Measurements from ENCODE around the gene TSFM. TPM values are rescaled to one million over a fixed set of nuclear protein-coding genes. Genes with fewer than 3 reads are reported as not detected.

TSFM gene
- total and polyA plus RNA-seq, 2 of the 4 experiments (the other 2 are of a cell fraction), result 11.5 to 14.0 TPM

DNA sequence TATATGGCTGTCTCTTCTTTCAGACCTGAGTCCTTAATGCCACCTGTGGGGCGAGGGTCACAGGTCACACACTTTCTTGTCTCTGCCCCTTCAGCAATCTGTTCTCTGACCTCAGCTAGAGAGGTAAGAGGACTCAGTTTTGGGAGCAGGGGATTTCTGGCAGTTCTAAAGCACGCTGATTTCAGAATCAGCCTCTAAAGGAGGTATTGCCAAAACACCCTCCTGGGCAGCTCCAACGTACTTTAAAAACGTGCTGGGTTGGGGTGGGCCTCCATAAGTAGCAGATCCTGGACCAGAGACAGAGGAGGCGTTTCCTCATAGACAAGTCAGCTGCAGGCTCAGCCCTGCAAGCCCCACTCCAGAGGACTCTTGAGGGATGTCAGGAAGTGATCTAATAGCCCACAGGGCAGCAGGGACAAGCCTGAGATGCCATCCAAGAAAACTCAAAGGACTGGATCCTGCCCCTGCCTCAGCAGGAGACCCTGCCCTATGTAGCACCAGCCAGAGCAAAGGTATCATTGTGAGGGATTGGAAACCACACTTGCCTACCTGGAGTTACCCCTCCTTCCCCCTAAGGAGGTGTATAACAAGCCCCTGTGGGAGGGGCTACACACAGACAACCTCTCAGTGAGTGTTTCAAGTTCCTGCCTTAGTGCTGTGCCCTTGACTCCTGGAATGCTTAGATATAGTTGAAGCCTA lies 55.4 kb downstream of the TSFM start:
- WGBS, 2 experiments (ENCODE audit: extremely low coverage in 2 of 2, insufficient read length in 1 of 2), result 0% methylated on average over 1 of the region's 5 CpGs; no CpG with 5 or more reads in 1 of the 2 experiments
- intact Hi-C loops (cut with micrococcal nuclease), result no loop called here
- DNase-seq, result peak; percentile 78

More for the DNA sequence above, 55.4 kb downstream of the TSFM start:
- Histone ChIP-seq H3K79me1 (ENCODE audit: low read depth in 1 of 2, low read length in 2 of 2) (peaks cover 0 to 83% of the 10 kb centered on the region in 2 experiments; a peak in 2 of 4 replicates), H3K27ac (ENCODE audit: insufficient read depth, low read length) (peak overlapping the region; percentile 69), H3K4ac (ENCODE audit: low read depth, low read length) (peak overlapping the region; percentile 66), H3K18ac (ENCODE audit: low read depth, low read length) (peak overlapping the region; percentile 36), H2BK120ac (ENCODE audit: low read depth, low read length) (peak overlapping the region; percentile 56; the same call in 1 of the 2 replicates), H3K56ac (ENCODE audit: extremely low read depth, insufficient read depth, low read length) (peak overlapping the region; percentile 5; the same call in 1 of the 2 replicates), H2BK15ac (ENCODE audit: low read depth, low read length) (peak overlapping the region; percentile 28; the same call in 1 of the 3 replicates), H4K91ac (ENCODE audit: insufficient read depth, low read depth, low read length) (peak overlapping the region; percentile 24; the same call in 1 of the 2 replicates), H4K20me1 (ENCODE audit: insufficient read depth, low read length) (peaks cover 98% of the 10 kb centered on the region), H2AFZ (replicated peaks; ENCODE audit: low read length, poor library complexity) (no peak overlapping the region), H2BK20ac (ENCODE audit: low read depth, low read length) (peak overlapping the region; percentile 22), H3K27me3 (ENCODE audit: control insufficient read depth, insufficient read depth, low read length) (no peaks in the 10 kb centered on the region), H2BK5ac (ENCODE audit: low read depth, low read length, poor library complexity, severe bottlenecking) (peak overlapping the region; percentile 73), H3K4me3 (ENCODE audit: insufficient read depth, low read depth, low read length) (no peak overlapping the region), H4K5ac (ENCODE audit: low read depth, low read length) (no peak overlapping the region), H2AK9ac (replicated peaks; ENCODE audit: low read depth, low read length, poor library complexity) (peak overlapping the region; percentile 21), H3K4me2 (ENCODE audit: low read depth, low read length) (peak overlapping the region; percentile 64), H3K23ac (ENCODE audit: low read depth, low read length) (peak overlapping the region; percentile 73), H2AK5ac (ENCODE audit: low read depth, low read length) (peak overlapping the region; percentile 71), H3K9ac (ENCODE audit: low read depth, low read length) (peak overlapping the region; percentile 27; the same call in 1 of the 2 replicates), H3K14ac (replicated peaks; ENCODE audit: low read depth, low read length) (peak overlapping the region; percentile 53), H3K36me3 (ENCODE audit: control insufficient read depth, insufficient read depth, low read length) (peaks cover 7% of the 10 kb centered on the region; the same call in 1 of the 2 replicates), H3K9me1 (ENCODE audit: insufficient read depth, low read length) (peaks cover 74% of the 10 kb centered on the region), H3K4me1 (ENCODE audit: control insufficient read depth, insufficient read depth, low read length) (peaks cover 64% of the 10 kb centered on the region), H3K9me3 (ENCODE audit: control insufficient read depth, insufficient read depth, low read length) (no peaks in the 10 kb centered on the region), H4K8ac (ENCODE audit: low read depth in 2 of 2, low read length in 2 of 2) (peak overlapping the region in 1 of 2 experiments; percentile 34; a peak in 1 of 4 replicates)
- CTCF ChIA-PET, result interaction anchor here (1.0 to 1.6 kb wide), 3 partner anchors 58 to 68 kb away, joined by 3 read pairs; no protein-coding TSS in a partner anchor
- dilution Hi-C loops (cut with HindIII; ENCODE audit: low sequenced_read_pairs, unreplicated experiment) (no loop called here), in situ Hi-C loops (cut with MboI; ENCODE audit: low sequenced_read_pairs) (no loop called here)
- TF ChIP-seq, protein P1, sequence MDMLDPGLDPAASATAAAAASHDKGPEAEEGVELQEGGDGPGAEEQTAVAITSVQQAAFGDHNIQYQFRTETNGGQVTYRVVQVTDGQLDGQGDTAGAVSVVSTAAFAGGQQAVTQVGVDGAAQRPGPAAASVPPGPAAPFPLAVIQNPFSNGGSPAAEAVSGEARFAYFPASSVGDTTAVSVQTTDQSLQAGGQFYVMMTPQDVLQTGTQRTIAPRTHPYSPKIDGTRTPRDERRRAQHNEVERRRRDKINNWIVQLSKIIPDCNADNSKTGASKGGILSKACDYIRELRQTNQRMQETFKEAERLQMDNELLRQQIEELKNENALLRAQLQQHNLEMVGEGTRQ (IDR thresholded peaks at IDR 0.05; ENCODE audit: low read depth, low read length), result no peak
- TF ChIP-seq CEBPB (IDR thresholded peaks at IDR 0.05; ENCODE audit: low read depth, low read length) (no peak), NFE2L2 (IDR thresholded peaks at IDR 0.05; ENCODE audit: low read depth, low read length) (no peak), SMC3 (IDR thresholded peaks at IDR 0.05; ENCODE audit: low read depth, low read length) (no peak), RCOR1 (IDR thresholded peaks at IDR 0.05; ENCODE audit: insufficient replicate concordance, low read length) (no peak), FOS (IDR thresholded peaks at IDR 0.05; ENCODE audit: low read depth, low read length) (no peak), RFX5 (IDR thresholded peaks at IDR 0.05; ENCODE audit: low read depth, low read length) (no peak), POLR2A (IDR thresholded peaks at IDR 0.05; ENCODE audit: low read depth, low read length) (no peak), BHLHE40 (IDR thresholded peaks at IDR 0.05; ENCODE audit: low read depth, low read length) (no peak)
- POLR2A ChIA-PET (ENCODE audit: unreplicated experiment), result interaction anchor here (0.6 kb wide), 1 partner anchor 8 kb away, joined by 4 read pairs; no protein-coding TSS in a partner anchor
- BruUV-seq (replicated peaks), result no TSS peak
- peak; percentile 66 for ATAC-seq (ENCODE audit: low read depth)
